GM12873 (cell line): ENCODE measurements around the gene PODNL1.

Source experiments
- CTCF ChIP-seq: IDR thresholded peaks from 2 replicates; pipeline ENCODE4 v1.5.1; 2012; ENCODE audit warnings: low read depth, mild to moderate bottlenecking, moderate library complexity, low read length, control low read depth; ENCODE audit not compliant: insufficient read depth; ENCODE audit errors: missing control alignments

PODNL1 gene

DNA sequence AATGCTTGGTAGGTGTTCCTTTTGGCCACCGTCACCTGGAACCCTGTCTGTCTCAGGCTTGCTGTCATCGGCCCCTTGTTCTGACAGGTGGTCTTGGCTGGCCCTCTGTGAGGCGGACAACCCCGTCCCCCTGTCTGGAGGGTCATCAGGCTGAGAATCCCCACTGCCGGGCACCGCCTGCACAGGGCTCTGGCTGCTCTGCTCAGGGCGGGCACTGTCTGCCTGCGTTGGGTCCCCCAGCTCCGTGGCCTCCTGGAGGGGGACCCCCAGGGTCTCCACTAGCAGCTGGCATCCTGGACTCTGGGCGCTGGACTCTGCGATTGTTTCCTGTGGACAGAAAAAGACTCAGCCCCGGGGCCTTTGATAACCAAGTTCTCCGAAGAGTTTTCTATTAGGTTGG, 48.1 kb downstream of the PODNL1 start:
- no peak for TF ChIP-seq CTCF

GRCh38 chr19:13888281-13888680, 49.9 kb downstream of the PODNL1 start:
- no peak for TF ChIP-seq CTCF

- TF ChIP-seq CTCF: no peak
Observed at GRCh38 chr19:13887517-13887916, 50.7 kb downstream of the PODNL1 start.

- TF ChIP-seq CTCF: no peak
Observed at GRCh38 chr19:13887018-13887436, 51.2 kb downstream of the PODNL1 start.

GRCh38 chr19:13885826-13886365, 52.3 kb downstream of the PODNL1 start:
- TF ChIP-seq CTCF: no peak

DNA sequence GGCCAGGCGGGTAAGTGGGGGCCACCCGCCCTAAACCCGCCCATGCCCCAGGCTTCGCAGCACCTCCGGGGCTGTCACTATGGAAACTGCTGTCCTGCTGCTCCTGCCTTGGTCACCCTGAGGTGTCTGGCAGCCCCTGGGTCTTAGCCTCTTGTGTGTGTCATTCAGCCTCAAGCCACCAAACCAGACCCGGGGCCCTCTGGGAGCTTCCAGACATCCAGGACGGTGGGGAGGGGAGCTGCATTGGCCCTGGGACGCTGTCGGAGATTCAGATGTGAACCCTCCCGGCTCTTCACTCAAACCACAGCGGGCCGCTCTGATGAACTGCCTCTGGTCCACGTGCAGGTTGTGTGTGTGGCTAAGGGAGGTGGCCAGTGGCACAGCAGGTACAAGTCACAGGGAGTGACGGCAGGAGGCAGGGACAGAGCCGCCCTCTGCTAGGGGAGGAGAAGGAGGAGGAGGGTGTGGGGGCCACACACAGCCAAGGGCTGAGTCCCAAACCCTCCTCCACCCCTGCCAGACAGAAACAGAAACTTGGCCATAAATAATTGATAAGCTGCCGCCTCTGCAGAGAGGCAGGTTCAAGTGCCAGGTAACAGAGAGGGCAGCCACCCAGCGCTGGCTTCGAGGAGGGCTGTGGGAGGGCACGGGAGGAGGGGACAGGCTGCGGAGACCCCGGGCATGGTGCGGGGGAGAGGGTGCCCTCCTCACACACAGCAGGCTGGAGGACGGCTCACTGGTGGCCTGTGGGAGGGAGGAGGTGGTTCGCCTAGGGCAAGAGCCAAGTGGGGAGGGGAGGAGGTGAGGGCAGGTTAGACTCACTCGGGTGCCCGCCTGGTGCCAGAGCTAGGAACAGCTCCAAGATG, 53.3 kb downstream of the PODNL1 start:
- no peak for TF ChIP-seq CTCF

DNA sequence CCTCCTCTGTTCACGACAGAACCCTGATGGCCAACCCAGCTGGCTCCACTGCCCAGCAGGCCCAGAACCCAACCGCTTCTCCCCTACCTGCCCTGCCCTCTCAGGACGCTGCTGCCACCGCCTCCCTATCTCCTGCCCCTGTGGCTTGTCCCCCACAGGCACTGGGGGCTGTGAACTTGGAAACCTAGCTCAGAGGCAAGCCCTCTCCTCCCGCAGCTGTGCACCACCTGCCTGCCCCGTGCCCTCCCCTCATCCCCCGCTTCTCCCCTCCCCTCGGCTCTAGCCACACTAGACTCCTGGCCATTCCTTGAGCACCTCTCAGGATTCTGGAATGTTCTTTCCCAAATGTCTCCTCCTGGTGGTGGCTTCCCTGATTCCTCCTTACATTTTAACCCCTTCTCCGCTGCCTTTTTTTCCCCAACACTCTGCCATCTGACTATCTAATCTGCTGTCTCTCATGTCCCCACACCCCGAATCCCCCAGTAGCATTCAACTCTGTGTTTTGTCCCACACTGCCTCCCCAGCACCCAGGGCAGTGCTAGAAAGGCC, 54.6 kb downstream of the PODNL1 start:
- no peak for TF ChIP-seq CTCF
